ENCODE measurements around the gene TMEM62. TPM values are rescaled to one million over a fixed set of nuclear protein-coding genes. Genes with fewer than 3 reads are reported as not detected.
A peak's percentile ranks its signal among the peaks of the same experiment; 100 is the strongest.
"Not testable (repeated sequence)": the region's sequence is repeated elsewhere in the genome, so short reads cannot be mapped to it uniquely, and the experiment has no call there.

TMEM62 gene
- total RNA-seq, 2 donors from 2014 or later = 16.1 to 71.9 TPM

DNA sequence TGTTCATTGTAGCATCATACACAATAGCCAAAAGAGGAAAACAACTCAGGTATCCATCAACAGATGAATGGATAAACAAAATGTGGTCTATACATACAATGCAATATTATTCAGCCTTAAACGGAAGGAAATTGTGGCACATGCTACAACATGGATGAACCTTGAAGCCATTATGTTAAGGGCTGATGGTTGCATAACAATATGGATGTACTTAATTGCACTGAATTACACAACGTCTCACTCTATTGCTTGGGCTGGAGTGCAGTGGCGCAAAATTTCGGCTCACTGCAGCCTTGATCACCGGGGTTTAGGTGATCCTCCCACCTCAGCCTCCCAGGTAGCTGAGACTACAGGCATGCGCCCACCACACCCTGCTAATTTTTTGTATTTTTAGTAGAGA lies 7.0 kb upstream of the TMEM62 start:
- peaks cover 0 to 4% (median 0%) of the 10 kb centered on the region in 3 donors for H3K9me3 ChIP-seq
- DNase-seq = no peak
- no peaks in the 10 kb centered on the region for H3K36me3 ChIP-seq (replicated peaks in 1 of 2; ENCODE audit: insufficient read depth in 1 of 2, low read depth in 2 of 2)
- no peak for ATAC-seq
- no peak overlapping the region for H3K4me3 ChIP-seq
- TF ChIP-seq POLR2A (IDR thresholded peaks at IDR 0.05) = no peak
- TF ChIP-seq, protein P1, sequence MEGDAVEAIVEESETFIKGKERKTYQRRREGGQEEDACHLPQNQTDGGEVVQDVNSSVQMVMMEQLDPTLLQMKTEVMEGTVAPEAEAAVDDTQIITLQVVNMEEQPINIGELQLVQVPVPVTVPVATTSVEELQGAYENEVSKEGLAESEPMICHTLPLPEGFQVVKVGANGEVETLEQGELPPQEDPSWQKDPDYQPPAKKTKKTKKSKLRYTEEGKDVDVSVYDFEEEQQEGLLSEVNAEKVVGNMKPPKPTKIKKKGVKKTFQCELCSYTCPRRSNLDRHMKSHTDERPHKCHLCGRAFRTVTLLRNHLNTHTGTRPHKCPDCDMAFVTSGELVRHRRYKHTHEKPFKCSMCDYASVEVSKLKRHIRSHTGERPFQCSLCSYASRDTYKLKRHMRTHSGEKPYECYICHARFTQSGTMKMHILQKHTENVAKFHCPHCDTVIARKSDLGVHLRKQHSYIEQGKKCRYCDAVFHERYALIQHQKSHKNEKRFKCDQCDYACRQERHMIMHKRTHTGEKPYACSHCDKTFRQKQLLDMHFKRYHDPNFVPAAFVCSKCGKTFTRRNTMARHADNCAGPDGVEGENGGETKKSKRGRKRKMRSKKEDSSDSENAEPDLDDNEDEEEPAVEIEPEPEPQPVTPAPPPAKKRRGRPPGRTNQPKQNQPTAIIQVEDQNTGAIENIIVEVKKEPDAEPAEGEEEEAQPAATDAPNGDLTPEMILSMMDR (IDR thresholded peaks at IDR 0.05) = no peak
- H3K27me3 ChIP-seq = no peaks in the 10 kb centered on the region
- WGBS, 2 donors = 83 to 85% methylated on average over 6 of the region's 6 CpGs
- H3K4me1 ChIP-seq = peaks cover 38% of the 10 kb centered on the region
- intact Hi-C loops (cut with DNase I) = no loop called here
- peak overlapping the region in 1 of 4 donors; percentile 90 for H3K27ac ChIP-seq

DNA sequence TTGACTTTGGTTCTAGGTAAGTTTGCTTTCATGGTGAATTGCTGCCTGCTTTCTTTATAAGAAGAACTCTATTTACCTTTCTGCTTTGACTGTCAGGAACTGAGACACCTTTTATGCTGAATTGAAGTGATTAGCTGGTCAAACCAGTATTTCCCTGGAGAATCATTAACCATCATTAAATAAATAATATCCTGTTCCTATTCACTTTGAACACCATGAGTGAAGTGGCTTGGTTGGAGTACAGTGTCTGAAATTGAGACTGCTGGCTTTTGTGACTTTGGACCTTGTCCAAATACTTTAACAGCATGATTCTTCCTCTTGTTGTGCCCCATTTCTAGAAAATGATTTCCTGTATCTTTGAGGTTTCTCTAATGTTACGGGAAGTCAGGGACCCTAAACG lies 5.6 kb upstream of the TMEM62 start:
- TF ChIP-seq, protein P1 (IDR thresholded peaks at IDR 0.05) = no peak
- no peak for TF ChIP-seq POLR2A (IDR thresholded peaks at IDR 0.05)
- intact Hi-C loops (cut with DNase I) = no loop called here
- peak in 3 of 4 donors; percentile 15 to 71 (median 50) for DNase-seq
- Histone ChIP-seq H3K36me3 (replicated peaks in 1 of 2; ENCODE audit: insufficient read depth in 1 of 2, low read depth in 2 of 2) (no peaks in the 10 kb centered on the region), H3K27me3 (no peaks in the 10 kb centered on the region), H3K9me3 (peaks cover 0 to 4% (median 0%) of the 10 kb centered on the region in 3 donors), H3K27ac (peak overlapping the region; percentile 58 to 90 (median 62)), H3K4me1 (peaks cover 38% of the 10 kb centered on the region), H3K4me3 (no peak overlapping the region)
- peak; percentile 92 for ATAC-seq
- 6 to 12% methylated on average over 2 of the region's 2 CpGs for WGBS, 2 donors

DNA sequence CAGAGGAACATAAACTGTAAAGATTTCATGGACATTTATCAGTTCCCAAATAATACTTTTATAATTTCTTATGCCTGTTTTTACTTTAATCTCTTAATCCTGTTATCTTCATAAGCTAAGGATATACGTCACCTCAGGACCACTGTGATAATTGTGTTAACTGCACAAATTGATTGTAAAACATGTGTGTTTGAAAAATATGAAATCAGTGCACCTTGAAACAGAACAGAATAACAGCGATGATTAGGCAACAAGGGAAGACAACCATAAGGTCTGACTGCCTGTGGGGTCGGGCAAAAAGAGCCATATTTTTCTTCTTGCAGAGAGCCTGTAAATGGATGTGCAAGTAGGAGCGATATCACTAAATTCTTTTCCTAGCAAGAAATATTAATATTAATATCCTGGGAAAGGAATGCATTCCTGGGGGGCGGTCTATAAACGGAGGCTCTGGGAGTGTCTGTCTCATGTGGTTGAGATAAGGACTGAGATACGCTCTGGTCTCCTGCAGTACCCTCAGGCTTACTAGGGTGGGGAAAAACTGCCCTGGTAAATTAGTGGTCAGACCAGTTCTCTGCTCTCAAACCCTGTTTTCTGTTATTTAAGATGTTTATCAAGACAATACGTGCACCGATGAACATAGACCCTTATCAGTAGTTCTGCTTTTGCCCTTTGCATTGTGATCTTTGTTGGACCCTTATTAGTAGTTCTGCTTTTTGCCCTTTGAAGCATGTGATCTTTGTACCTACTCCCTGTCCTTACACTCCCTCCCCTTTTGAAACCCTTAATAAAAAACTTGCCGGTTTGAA lies 5.0 kb upstream of the TMEM62 start:
- H3K4me1 ChIP-seq = peaks cover 39% of the 10 kb centered on the region
- H3K9me3 ChIP-seq = not testable (repeated sequence)

DNA sequence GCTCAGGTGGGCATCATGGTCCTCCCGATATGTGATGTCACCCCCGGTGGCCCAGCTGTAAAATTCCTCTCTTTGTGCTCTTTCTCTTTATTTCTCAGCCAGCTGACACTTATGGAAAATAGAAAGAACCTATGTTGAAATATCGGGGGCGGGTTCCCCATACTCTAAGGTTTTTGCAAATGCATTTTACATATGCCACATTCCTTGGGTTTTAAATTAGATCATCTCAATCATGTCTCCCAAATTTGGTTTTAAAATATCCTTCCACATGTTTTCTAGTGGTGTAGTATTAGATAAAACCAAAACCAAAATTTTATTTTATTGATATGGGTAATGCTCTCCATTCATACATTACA lies 4.4 kb upstream of the TMEM62 start:
- WGBS, 2 donors = 93 to 95% methylated on average over 4 of the region's 4 CpGs
- intact Hi-C loops (cut with DNase I) = no loop called here

More for the DNA sequence above, 5.0 kb upstream of the TMEM62 start:
- H3K27ac ChIP-seq = peak overlapping the region; percentile 58 to 90 (median 62)
- 57 to 68% methylated on average over 10 of the region's 10 CpGs for WGBS, 2 donors
- ATAC-seq; intact Hi-C loops (cut with DNase I); DNase-seq; H3K27me3 ChIP-seq; H3K4me3 ChIP-seq; H3K36me3 ChIP-seq (replicated peaks in 1 of 2; ENCODE audit: insufficient read depth in 1 of 2, low read depth in 2 of 2): not testable (repeated sequence)

DNA sequence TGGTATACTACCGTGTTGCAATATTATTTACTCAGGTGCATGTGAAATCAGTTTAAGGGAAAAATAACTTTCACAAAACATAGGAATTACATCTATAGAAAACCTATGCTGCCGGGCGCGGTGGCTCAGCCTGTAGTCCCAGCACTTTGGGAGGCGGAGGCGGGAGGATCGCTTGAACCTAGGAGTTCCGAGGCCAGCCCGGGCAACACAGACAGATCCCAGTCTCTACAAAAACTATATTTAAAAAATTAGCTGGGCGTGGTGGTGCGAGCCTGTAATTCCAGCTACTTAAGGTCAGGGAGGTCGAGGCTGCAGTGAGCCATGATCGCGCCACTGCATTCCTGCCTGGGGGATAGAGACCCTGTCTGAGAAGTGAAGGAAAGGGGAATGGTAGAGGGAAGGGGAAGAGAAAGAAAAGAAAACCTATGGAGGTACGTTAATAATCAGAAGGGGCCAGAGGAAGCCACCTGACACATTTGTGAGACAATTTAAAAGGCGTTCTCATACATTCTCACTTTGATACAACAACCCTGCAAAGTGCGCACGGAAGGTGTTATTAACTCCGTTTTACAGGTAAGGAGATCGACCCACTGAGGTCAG lies 456 bp upstream of the TMEM62 start:
- whole genome bisulfite sequencing, 2 donors = 8 to 15% methylated on average over 20 of the region's 20 CpGs

More for the DNA sequence above, 4.4 kb upstream of the TMEM62 start:
- Histone ChIP-seq H3K27me3 (no peaks in the 10 kb centered on the region), H3K9me3 (peaks cover 0 to 4% (median 0%) of the 10 kb centered on the region in 3 donors), H3K4me1 (peaks cover 39% of the 10 kb centered on the region), H3K36me3 (replicated peaks in 1 of 2; ENCODE audit: insufficient read depth in 1 of 2, low read depth in 2 of 2) (no peaks in the 10 kb centered on the region), H3K27ac (peak overlapping the region in 1 of 4 donors; percentile 90), H3K4me3 (no peak overlapping the region)
- DNase-seq = no peak
- ATAC-seq = no peak
- no peak for TF ChIP-seq POLR2A (IDR thresholded peaks at IDR 0.05)
- TF ChIP-seq, protein P1 (IDR thresholded peaks at IDR 0.05) = no peak

More for the DNA sequence above, 456 bp upstream of the TMEM62 start:
- intact Hi-C loops (cut with DNase I) = no loop called here
- Histone ChIP-seq H3K4me3 (peak overlapping the region; percentile 73 to 95), H3K9me3 (peaks cover 0 to 4% (median 0%) of the 10 kb centered on the region in 3 donors), H3K27me3 (no peaks in the 10 kb centered on the region), H3K36me3 (replicated peaks in 1 of 2; ENCODE audit: insufficient read depth in 1 of 2, low read depth in 2 of 2) (peaks cover 0 to 2% of the 10 kb centered on the region in 2 donors), H3K27ac (peak overlapping the region; percentile 85 to 93 (median 92)), H3K4me1 (peaks cover 26% of the 10 kb centered on the region)
- peak in 3 of 4 donors; percentile 19 to 29 (median 20) for DNase-seq
- TF ChIP-seq POLR2A (IDR thresholded peaks at IDR 0.05) = no peak
- TF ChIP-seq, protein P1 (IDR thresholded peaks at IDR 0.05) = no peak
- peak; percentile 7 for ATAC-seq

All from body of pancreas (tissue), 4 donors.